NCI-H2196 (cell line): ENCODE measurements around the gene TEX261.

Experiments
- DNase-seq: peaks from one replicate; lab custom pipeline; 2025; ENCODE audit not compliant: unreplicated experiment; lab: John Stamatoyannopoulos, UW

Gene TEX261

GRCh38 chr2:70937866-70938585 lies 56.6 kb downstream of the TEX261 start:
- no peak for DNase-seq

DNA sequence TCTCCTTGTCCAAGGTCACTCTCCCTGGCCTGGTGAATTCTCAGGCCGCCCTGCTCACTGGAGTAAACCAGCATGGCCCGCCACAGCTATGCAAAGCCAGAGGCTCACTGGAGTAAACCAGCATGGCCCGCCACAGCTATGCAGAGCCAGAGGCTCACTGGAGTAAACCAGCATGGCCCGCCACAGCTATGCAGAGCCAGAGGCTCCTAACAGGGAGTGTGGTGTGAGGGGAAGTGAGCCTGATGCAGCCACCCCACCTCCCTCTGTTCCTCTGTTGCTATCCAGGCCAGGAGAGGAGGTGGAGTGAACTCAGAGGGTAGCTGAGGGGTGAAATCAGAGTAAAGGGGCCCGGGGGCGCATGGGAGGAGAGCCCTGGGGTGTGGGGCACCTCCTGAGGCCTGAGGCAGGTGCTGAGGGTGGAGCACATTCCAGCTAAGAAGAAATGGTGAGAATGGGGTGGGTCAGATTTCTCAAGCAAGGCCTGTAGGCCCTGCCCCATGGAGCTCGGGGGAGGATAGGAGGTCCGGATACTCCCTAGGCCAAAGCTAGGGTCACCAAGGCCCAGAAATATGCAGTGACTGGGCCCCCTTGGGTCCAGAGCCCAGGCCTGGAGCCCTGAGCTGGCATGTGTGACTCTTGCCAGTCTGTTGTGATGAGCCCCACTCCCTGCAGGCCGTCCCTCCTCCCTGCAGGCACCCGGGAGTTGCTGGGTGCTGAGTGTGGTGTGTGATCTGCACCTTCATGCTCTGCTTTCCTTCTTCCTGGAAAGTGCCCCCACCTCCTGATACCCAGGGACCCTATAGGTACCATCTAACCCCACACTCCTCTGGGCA lies 57.5 kb downstream of the TEX261 start:
- no peak for DNase-seq

GRCh38 chr2:70936165-70936978 lies 58.3 kb downstream of the TEX261 start:
- DNase-seq: no peak
